Lung (tissue), 12 donors: Measurements from ENCODE around the gene ACE2. TPM values are rescaled to one million over a fixed set of nuclear protein-coding genes. Genes with fewer than 3 reads are reported as not detected.

Source experiments
- ATAC-seq: fragments of 200-7000 bp; cut with Tn5 transposase; one replicate; pipeline ENCODE4 v1.9.1; 2020; ENCODE audit warnings: moderate number of reproducible peaks; ENCODE audit not compliant: insufficient read depth, low FRiP score
- DNase-seq, 3 donors: peaks; one replicate each; pipeline ENCODE4 v3.0.0-alpha.2; 2013 to 2017
- H3K27ac ChIP-seq, 2 donors: one replicate each; pipeline ENCODE4 v1.5.1; 2013; ENCODE audit warnings: mild to moderate bottlenecking in 2 of 2, moderate library complexity in 2 of 2, control low read depth in 1 of 2, inconsistent platforms in 1 of 2, low read depth in 1 of 2, low read length in 1 of 2
- H3K27me3 ChIP-seq, 3 donors: one replicate each; pipeline ENCODE4 v1.5.1; 2013; ENCODE audit warnings: low read length in 2 of 3; ENCODE audit not compliant: control insufficient read depth in 3 of 3, insufficient read depth in 3 of 3
- H3K36me3 ChIP-seq, 4 donors: one replicate each; pipeline ENCODE4 v1.5.1; 2013; ENCODE audit warnings: low read length in 4 of 4, mild to moderate bottlenecking in 1 of 4, moderate library complexity in 1 of 4; ENCODE audit not compliant: control insufficient read depth in 4 of 4, insufficient read depth in 4 of 4
- H3K4me1 ChIP-seq, 5 donors: one replicate each; pipeline ENCODE4 v1.5.1; 2013; ENCODE audit warnings: low read length in 5 of 5, mild to moderate bottlenecking in 2 of 5, moderate library complexity in 1 of 5; ENCODE audit not compliant: control insufficient read depth in 5 of 5, insufficient read depth in 5 of 5
- H3K4me3 ChIP-seq: one replicate; pipeline ENCODE4 v1.5.1; 2013; ENCODE audit warnings: mild to moderate bottlenecking, control low read depth, moderate library complexity
- H3K9ac ChIP-seq, 2 donors: one replicate each; pipeline ENCODE4 v1.5.1; 2013; ENCODE audit warnings: low read length in 2 of 2, control low read depth in 1 of 2; ENCODE audit not compliant: insufficient read depth in 1 of 2
- H3K9me3 ChIP-seq, 4 donors: one replicate each; pipeline ENCODE4 v1.5.1; 2013; ENCODE audit warnings: low read length in 3 of 4, mild to moderate bottlenecking in 1 of 4, moderate library complexity in 1 of 4; ENCODE audit not compliant: control insufficient read depth in 4 of 4, insufficient read depth in 3 of 4
- WGBS, 2 donors: extraction: QIAGEN DNeasy Blood & Tissue Kit; methylation state at CpG; one replicate each; pipeline ENCODE4 v1.1.7; 2013; 5-methylcytosine and 5-hydroxymethylcytosine counted together
- polyA plus RNA-seq, 2 donors: library from polyadenylated mRNA; stranded (reverse); fragments of 200-250 nt; gene quantifications; one replicate each; pipeline ENCODE4 v1.2.1, GENCODE V29; 2013
- total RNA-seq, 2 donors: library from RNA; depleted of rRNA in 1 of 2; stranded (reverse); fragments of >200 nt in 1 of 2; gene quantifications; one replicate each; pipeline ENCODE4 v1.2.1, GENCODE V29; 2014 to 2021
- TF ChIP-seq, protein P1 (sequence below): IDR thresholded peaks from 2 replicates; pipeline ENCODE4 v1.5.1; 2012; ENCODE audit warnings: mild to moderate bottlenecking; ENCODE audit errors: control extremely low read depth, extremely low read depth
- donor health status: control.
- donor health status: control.
- donor health status: Bipolar disorder and iron deficiency.
- donor health status: healthy.
- donor health status: DM: yes; HTN: yes; CAD: no.

ACE2 gene
- total and polyA plus RNA-seq, 4 donors = 0.53 to 8.1 (median 5.5) TPM

DNA sequence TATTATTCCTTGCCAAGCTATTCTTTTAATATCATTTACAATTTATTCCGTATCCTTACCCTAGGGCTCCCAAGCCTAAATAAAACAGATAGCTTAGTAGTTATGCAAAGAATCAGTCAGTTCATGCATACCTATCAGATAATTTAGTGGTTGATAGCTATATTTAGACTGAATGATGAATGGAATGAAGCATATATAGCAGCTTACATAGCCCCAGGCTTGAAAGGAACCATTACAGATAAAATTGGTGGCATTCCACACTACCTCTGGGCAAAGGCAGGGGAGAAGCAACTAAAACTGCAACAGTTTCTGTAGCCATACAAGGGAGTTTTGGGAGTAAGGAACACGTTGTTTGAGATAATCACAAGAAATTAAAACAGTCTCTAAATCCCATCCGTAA is 2.7 kb downstream of the ACE2 start:
- TF ChIP-seq, protein P1, sequence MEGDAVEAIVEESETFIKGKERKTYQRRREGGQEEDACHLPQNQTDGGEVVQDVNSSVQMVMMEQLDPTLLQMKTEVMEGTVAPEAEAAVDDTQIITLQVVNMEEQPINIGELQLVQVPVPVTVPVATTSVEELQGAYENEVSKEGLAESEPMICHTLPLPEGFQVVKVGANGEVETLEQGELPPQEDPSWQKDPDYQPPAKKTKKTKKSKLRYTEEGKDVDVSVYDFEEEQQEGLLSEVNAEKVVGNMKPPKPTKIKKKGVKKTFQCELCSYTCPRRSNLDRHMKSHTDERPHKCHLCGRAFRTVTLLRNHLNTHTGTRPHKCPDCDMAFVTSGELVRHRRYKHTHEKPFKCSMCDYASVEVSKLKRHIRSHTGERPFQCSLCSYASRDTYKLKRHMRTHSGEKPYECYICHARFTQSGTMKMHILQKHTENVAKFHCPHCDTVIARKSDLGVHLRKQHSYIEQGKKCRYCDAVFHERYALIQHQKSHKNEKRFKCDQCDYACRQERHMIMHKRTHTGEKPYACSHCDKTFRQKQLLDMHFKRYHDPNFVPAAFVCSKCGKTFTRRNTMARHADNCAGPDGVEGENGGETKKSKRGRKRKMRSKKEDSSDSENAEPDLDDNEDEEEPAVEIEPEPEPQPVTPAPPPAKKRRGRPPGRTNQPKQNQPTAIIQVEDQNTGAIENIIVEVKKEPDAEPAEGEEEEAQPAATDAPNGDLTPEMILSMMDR = no peak
- H3K4me1 ChIP-seq = no peaks in the 10 kb centered on the region
- H3K27ac ChIP-seq = peak overlapping the region in 1 of 2 donors; percentile 57
- no peaks in the 10 kb centered on the region for H3K36me3 ChIP-seq
- H3K9me3 ChIP-seq = no peaks in the 10 kb centered on the region
- no peak for DNase-seq
- H3K9ac ChIP-seq = no peak overlapping the region
- no peak overlapping the region for H3K4me3 ChIP-seq
- H3K27me3 ChIP-seq = peaks cover 0 to 56% (median 52%) of the 10 kb centered on the region in 3 donors
- 71 to 86% methylated on average over 3 of the region's 3 CpGs for WGBS, 2 donors
- ATAC-seq = no peak

DNA sequence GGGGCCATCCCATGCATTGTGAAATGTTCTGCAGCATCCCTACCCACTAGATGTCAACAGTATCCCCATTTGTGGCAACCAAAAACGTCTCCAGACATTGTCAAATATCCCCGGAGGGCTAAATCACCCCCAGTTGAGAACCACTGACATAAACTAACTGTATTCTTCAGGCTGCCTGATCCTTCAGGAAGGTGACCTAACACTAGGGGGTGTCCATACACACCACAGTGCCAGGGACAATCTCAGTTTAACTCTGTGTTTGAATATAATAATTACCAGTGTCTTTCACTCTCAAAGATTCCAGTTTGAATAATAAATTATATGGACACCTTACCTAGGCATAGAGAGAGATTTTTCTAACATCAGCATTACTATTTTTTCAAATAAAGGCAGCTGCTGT is 6.4 kb downstream of the ACE2 start:
- Histone ChIP-seq H3K36me3 (no peaks in the 10 kb centered on the region), H3K4me1 (no peaks in the 10 kb centered on the region), H3K9ac (no peak overlapping the region), H3K9me3 (no peaks in the 10 kb centered on the region), H3K27me3 (peaks cover 0 to 59% (median 48%) of the 10 kb centered on the region in 3 donors), H3K4me3 (no peak overlapping the region), H3K27ac (no peak overlapping the region)
- TF ChIP-seq, protein P1 = no peak
- DNase-seq (no peak), ATAC-seq (no peak)
- WGBS, 2 donors = 45 to 51% methylated on average over 2 of the region's 2 CpGs

DNA sequence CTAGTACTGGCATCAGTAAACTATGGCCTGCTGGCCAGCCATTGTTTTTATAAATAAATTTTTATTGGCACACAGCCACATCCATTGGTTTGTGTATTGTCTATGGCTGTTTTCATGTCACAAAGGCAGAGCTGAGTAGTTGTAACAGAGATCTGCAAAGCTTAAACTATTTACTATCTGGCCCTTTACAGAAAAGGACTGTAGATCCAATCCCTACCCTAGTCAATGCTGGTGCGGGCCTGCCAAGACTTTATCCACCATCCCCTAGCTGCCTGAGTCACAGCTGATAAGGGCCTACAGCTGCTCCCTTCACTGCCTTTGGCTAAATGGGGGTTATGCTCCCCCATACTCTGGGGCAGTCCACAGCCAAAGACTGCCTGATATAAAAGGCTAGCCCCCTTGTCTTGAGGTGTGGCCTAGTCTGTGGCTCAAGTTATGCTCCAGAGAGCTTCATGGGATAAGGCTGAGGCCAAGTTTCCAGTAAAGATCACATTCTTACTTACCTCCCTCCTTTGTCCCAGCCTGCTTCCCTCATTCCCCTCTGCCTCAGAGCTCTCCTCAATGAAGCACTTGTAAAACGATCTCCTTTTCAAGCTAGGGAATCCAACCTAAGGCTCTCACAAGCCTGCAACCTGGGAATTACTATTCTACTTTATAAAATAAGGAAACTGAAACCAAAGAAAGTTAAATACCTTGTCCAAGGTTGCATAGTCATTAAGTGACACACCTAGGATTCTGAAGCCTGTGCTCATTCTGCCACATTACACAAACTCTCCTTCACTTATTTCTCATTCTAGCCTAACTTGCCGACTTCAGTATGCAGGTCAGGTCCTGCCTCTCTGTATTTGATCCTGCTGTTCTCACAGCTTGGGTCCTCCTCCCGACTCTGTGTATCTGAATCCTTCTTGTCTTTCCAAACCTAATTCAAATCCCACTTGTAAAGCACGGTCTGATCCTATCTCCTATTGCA is 20.7 kb downstream of the ACE2 start:
- Histone ChIP-seq H3K27me3 (peaks cover 0 to 56% (median 31%) of the 10 kb centered on the region in 3 donors), H3K4me1 (peaks cover 0 to 3% (median 0%) of the 10 kb centered on the region in 5 donors), H3K27ac (peak overlapping the region; percentile 28 to 54), H3K36me3 (no peaks in the 10 kb centered on the region), H3K4me3 (no peak overlapping the region), H3K9me3 (no peaks in the 10 kb centered on the region), H3K9ac (no peak overlapping the region)
- TF ChIP-seq, protein P1 = no peak
- 49 to 59% methylated on average over 5 of the region's 5 CpGs for WGBS, 2 donors
- peak; percentile 45 to 63 (median 62) for DNase-seq
- ATAC-seq = peak; percentile 60
